Measurements from ENCODE around the gene EHD3.

The EHD3 gene

DNA sequence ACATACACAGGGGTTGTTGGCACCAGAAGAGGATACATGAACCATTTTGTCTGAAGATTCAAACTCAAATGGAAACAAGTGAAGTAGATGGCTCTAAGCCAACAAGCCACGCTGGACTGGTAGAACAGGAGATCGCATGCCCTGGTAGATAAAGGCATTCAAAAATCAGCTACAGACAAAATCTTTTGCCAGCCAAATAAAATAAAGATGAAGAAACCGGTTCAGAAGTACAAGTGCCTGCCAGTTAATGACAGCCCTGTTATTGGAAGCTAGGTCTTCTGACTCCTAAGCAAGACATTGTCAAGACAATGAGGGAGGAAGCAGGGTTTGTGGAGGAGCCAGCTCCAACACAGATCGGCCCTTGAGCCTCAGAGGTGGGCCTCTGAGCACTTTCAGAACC lies 52.3 kb downstream of the EHD3 start:
- TF ChIP-seq, protein P1, sequence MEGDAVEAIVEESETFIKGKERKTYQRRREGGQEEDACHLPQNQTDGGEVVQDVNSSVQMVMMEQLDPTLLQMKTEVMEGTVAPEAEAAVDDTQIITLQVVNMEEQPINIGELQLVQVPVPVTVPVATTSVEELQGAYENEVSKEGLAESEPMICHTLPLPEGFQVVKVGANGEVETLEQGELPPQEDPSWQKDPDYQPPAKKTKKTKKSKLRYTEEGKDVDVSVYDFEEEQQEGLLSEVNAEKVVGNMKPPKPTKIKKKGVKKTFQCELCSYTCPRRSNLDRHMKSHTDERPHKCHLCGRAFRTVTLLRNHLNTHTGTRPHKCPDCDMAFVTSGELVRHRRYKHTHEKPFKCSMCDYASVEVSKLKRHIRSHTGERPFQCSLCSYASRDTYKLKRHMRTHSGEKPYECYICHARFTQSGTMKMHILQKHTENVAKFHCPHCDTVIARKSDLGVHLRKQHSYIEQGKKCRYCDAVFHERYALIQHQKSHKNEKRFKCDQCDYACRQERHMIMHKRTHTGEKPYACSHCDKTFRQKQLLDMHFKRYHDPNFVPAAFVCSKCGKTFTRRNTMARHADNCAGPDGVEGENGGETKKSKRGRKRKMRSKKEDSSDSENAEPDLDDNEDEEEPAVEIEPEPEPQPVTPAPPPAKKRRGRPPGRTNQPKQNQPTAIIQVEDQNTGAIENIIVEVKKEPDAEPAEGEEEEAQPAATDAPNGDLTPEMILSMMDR (IDR thresholded peaks at IDR 0.05): no peak

DNA sequence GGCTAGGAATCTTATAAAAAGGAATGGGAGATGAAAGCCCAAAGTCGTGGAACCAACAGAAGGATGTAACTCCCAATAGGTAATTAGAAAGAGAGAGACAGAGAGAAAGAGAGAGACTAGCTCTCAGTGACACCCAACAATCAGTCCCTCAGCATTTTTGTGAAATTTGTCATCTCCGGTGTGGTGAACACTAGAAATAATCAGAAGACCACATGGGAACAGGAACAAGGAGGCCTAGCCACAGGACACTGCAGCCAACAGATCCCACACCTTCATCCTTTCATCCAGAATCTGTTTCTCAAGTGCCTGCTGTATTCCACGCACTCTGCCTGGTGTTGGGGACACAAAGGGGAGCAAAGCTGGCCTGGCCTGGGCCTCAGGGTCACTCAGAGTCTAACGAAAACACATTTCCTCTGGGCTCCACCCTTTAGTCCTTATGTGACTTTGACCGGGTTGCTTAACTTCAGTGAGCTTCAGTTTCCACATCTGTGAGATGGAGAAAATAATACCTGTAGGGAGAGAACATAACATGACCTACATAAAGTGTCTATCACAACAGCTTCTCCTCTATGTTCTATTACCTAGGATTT lies 53.1 kb downstream of the EHD3 start:
- TF ChIP-seq, protein P1 (IDR thresholded peaks at IDR 0.05): no peak

GRCh38 chr2:31287654-31288053 lies 53.7 kb downstream of the EHD3 start:
- TF ChIP-seq, protein P1 (IDR thresholded peaks at IDR 0.05): no peak

GRCh38 chr2:31294196-31294595 lies 60.2 kb downstream of the EHD3 start:
- TF ChIP-seq, protein P1 (IDR thresholded peaks at IDR 0.05): no peak

- TF ChIP-seq, protein P1 (IDR thresholded peaks at IDR 0.05): no peak
Observed at GRCh38 chr2:31296641-31297287, 62.8 kb downstream of the EHD3 start.

DNA sequence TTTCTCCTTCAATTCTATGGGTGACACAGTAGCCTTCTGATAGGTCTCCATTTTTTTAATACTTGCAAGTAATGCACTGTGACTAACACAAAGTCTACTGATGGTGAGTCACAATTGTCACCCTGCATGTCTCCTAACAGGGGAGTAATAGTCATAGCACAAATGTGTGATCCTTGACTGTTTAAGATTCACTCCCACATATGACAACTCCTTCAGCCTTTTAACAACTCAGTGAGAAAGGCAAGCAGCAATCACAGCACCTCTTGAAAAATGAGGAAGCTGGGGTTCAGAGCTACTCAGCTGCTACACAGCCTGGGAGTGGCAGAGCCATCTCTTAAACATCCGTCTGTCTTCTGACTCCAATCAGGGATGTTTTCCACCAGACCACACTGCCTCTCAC lies 63.8 kb downstream of the EHD3 start:
- TF ChIP-seq, protein P1 (IDR thresholded peaks at IDR 0.05): no peak

DNA sequence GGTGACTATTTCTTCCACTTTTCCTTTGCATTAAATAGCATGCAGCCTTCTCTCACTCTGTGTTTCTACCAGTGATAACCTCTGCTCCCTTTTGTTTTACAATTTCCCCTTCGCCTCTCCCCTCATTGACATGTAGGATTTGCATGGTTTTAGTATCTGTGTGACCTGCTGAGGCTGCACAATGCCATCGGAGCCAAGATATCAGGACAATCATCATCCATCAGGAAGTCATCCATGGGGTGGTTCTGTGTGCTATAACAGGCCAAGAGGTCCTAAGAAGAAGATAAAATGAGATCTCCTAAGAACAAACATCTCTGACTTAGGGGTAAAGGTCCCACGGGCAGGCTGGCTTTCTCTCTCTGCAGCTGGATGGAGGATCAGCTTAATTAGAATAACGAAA lies 65.6 kb downstream of the EHD3 start:
- TF ChIP-seq, protein P1 (IDR thresholded peaks at IDR 0.05): no peak

Measured in LNCAP (cell line).